H1 (cell line): Measurements from ENCODE around the gene SVIP.

Experiments
- CEBPB ChIP-seq: IDR thresholded peaks from 2 replicates; pipeline ENCODE4 v1.6.1; 2012; ENCODE audit warnings: low read depth, low read length
- CREB1 ChIP-seq: IDR thresholded peaks from 2 replicates; pipeline ENCODE4 v1.6.1; 2012; ENCODE audit warnings: inconsistent platforms
- EP300 ChIP-seq, 2 experiments: IDR thresholded peaks; 1 replicate in 1 of 2; 2 replicates in 1 of 2; pipeline ENCODE4 v1.6.1; 2011 to 2012; ENCODE audit warnings: low read depth in 2 of 2, low read length in 2 of 2, mild to moderate bottlenecking in 2 of 2, borderline replicate concordance in 1 of 2, inconsistent platforms in 1 of 2, moderate library complexity in 1 of 2
- KDM1A ChIP-seq: fragments of 200-600, 300-600 bp; sonication (generic); IDR thresholded peaks from 2 replicates; pipeline ENCODE4 v1.7.1; 2016; ENCODE audit warnings: mild to moderate bottlenecking, low read length, borderline replicate concordance
- POLR2A ChIP-seq, 2 experiments: IDR thresholded peaks; 1 replicate in 1 of 2; 2 replicates in 1 of 2; pipeline ENCODE4 v1.6.1; 2011; ENCODE audit warnings: low read depth in 2 of 2, low read length in 2 of 2, mild to moderate bottlenecking in 2 of 2; ENCODE audit errors: control extremely low read depth in 1 of 2
- POLR2AphosphoS5 ChIP-seq: IDR thresholded peaks from 2 replicates; pipeline ENCODE4 v1.6.1; 2011; ENCODE audit warnings: low read depth, low read length
- RAD21 ChIP-seq, 2 experiments: IDR thresholded peaks in 1 of 2; conservative IDR thresholded peaks in 1 of 2; 2 replicates each; pipeline ENCODE4 v1.6.1; 2011; ENCODE audit warnings: low read depth in 2 of 2, low read length in 2 of 2, improper control_type of control experiment in 1 of 2, inconsistent platforms in 1 of 2, mild to moderate bottlenecking in 1 of 2, moderate library complexity in 1 of 2
- SIX5 ChIP-seq: IDR thresholded peaks from 2 replicates; pipeline ENCODE4 v1.6.1; 2011; ENCODE audit warnings: mild to moderate bottlenecking, low read depth, low read length
- SUZ12 ChIP-seq: fragments of 200-600 bp; sonication (generic); IDR thresholded peaks from 2 replicates; pipeline ENCODE4 v1.6.1; 2012; ENCODE audit warnings: mild to moderate bottlenecking, inconsistent platforms, low read length, moderate library complexity, mixed read lengths
- TEAD4 ChIP-seq: IDR thresholded peaks from 2 replicates; pipeline ENCODE4 v1.6.1; 2012; ENCODE audit warnings: low read depth, low read length, inconsistent platforms, mixed read lengths
- TF ChIP-seq, protein P1 (sequence below), 3 experiments: IDR thresholded peaks; 1 replicate in 2 of 3; 2 replicates in 1 of 3; pipeline versions ENCODE4 v1.5.1 to v1.6.1; 2011; ENCODE audit warnings: low read length in 3 of 3, mild to moderate bottlenecking in 3 of 3, inconsistent platforms in 2 of 3, low read depth in 1 of 3, moderate library complexity in 1 of 3; ENCODE audit not compliant: insufficient read depth in 1 of 3; ENCODE audit errors: control extremely low read depth in 1 of 3
- TF ChIP-seq, protein P2 (sequence below): IDR thresholded peaks from 2 replicates; pipeline ENCODE4 v1.6.1; 2012; ENCODE audit warnings: inconsistent platforms

- TF ChIP-seq EP300 (IDR thresholded peaks at IDR 0.05; ENCODE audit: borderline replicate concordance in 1 of 2, low read depth in 2 of 2, low read length in 2 of 2) (no peak), CEBPB (no peak), KDM1A (no peak), SIX5 (no peak), TEAD4 (no peak), POLR2AphosphoS5 (no peak), SUZ12 (no peak), POLR2A (IDR thresholded peaks at IDR 0.05; ENCODE audit: control extremely low read depth in 1 of 2, low read depth in 2 of 2, low read length in 2 of 2) (no peak), RAD21 (IDR thresholded peaks at IDR 0.05 in 1 of 2, conservative IDR thresholded peaks at IDR 0.05 in 1 of 2; ENCODE audit: low read depth in 2 of 2, low read length in 2 of 2) (no peak), CREB1 (no peak)
- TF ChIP-seq, protein P1, sequence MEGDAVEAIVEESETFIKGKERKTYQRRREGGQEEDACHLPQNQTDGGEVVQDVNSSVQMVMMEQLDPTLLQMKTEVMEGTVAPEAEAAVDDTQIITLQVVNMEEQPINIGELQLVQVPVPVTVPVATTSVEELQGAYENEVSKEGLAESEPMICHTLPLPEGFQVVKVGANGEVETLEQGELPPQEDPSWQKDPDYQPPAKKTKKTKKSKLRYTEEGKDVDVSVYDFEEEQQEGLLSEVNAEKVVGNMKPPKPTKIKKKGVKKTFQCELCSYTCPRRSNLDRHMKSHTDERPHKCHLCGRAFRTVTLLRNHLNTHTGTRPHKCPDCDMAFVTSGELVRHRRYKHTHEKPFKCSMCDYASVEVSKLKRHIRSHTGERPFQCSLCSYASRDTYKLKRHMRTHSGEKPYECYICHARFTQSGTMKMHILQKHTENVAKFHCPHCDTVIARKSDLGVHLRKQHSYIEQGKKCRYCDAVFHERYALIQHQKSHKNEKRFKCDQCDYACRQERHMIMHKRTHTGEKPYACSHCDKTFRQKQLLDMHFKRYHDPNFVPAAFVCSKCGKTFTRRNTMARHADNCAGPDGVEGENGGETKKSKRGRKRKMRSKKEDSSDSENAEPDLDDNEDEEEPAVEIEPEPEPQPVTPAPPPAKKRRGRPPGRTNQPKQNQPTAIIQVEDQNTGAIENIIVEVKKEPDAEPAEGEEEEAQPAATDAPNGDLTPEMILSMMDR (IDR thresholded peaks at IDR 0.05; ENCODE audit: control extremely low read depth in 1 of 3, insufficient read depth in 1 of 3, low read depth in 1 of 3, low read length in 3 of 3) = no peak
- TF ChIP-seq, protein P2, sequence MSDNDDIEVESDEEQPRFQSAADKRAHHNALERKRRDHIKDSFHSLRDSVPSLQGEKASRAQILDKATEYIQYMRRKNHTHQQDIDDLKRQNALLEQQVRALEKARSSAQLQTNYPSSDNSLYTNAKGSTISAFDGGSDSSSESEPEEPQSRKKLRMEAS = no peak
These were observed 60.5 kb downstream of the SVIP start for GRCh38 chr11:22769081-22769480.
